ENCODE data around the gene MIAT. TPM values are rescaled to one million over a fixed set of nuclear protein-coding genes. Genes with fewer than 3 reads are reported as not detected.

The MIAT gene
- total and polyA plus RNA-seq, 2 of the 13 experiments (the other 11 are each of a cell fraction or from before 2014, with no cell fraction given) = 0.04 TPM; not detected in 1

DNA sequence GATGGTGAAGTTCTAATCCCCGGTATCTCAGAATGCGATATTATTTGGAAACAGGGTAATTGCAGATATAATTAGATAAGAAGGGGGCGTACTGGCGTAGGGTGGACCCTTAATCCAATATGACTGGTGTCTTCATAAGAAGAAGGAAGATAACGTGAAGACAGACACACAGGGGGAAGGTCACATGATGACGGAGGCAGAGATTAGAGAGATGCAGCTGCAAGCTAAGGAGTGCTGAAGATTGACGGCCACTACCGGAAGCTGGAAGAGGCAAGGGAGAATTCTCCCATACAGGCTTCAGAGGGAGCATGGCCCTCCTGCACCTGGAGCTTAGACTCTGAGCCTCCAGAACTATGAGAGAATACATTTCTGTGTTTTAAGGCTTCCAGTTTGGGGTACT lies 54.8 kb downstream of the MIAT start:
- POLR2A ChIA-PET = no interaction called here
- Histone ChIP-seq H3K4me2 (ENCODE audit: low read depth, low read length) (no peak overlapping the region), H3K9ac (ENCODE audit: insufficient read depth, low read depth, low read length) (no peak overlapping the region), H3K27ac (ENCODE audit: extremely low read length, insufficient read depth, low read length) (no peak overlapping the region), H3K4me3 (replicated peaks in 1 of 3; ENCODE audit: insufficient read depth in 1 of 3, low read depth in 2 of 3, low read length in 3 of 3) (no peak overlapping the region), H4K20me1 (ENCODE audit: insufficient read depth, low read length) (no peaks in the 10 kb centered on the region), H3K79me2 (ENCODE audit: insufficient read depth, low read length) (no peaks in the 10 kb centered on the region), H3K9me3 (ENCODE audit: low read length) (0 out of 2 replicates have a peak, but pooled peaks cover 2% of the 10 kb centered on the region), H3K4me1 (ENCODE audit: insufficient read depth, low read length) (peaks cover 10% of the 10 kb centered on the region; the same call in 1 of the 2 replicates), H2AFZ (ENCODE audit: low read length) (no peak overlapping the region), H3K36me3 (replicated peaks in 1 of 2; ENCODE audit: control insufficient read depth in 1 of 2, insufficient read depth in 2 of 2, low read length in 2 of 2) (no peaks in the 10 kb centered on the region), H3K27me3 (ENCODE audit: control insufficient read depth in 1 of 2, insufficient read depth in 2 of 2, low read length in 2 of 2) (no peaks in the 10 kb centered on the region)
- BruUV-seq (replicated peaks) = no TSS peak
- in situ Hi-C loops (cut with HindIII; ENCODE audit: extremely low pct_ligation_motif_present, low pct_unique_long_range_greater_than_20kb) (no loop called here), intact Hi-C loops (cut with micrococcal nuclease; ENCODE audit: unreplicated experiment) (no loop called here)
- WGBS (ENCODE audit: low lambda C conversion rate) = 75% methylated on average over 8 of the region's 8 CpGs
- CTCF ChIA-PET (ENCODE audit: low intra/inter-chr PET ratio, low total read pairs) = no interaction called here
- no peak for ATAC-seq
- TF ChIP-seq ZNF737 (CRISPR knock-in tag; IDR thresholded peaks at IDR 0.05; ENCODE audit: borderline replicate concordance) (no peak), ZEB1 (IDR thresholded peaks at IDR 0.05; ENCODE audit: insufficient replicate concordance, low read depth) (no peak), ZNF160 (CRISPR knock-in tag; IDR thresholded peaks at IDR 0.05) (no peak), MBNL3 (CRISPR knock-in tag; conservative IDR thresholded peaks at IDR 0.05) (no peak), ZNF660 (CRISPR knock-in tag; IDR thresholded peaks at IDR 0.05; ENCODE audit: borderline replicate concordance, low read depth) (no peak), KAT8 (CRISPR knock-in tag; IDR thresholded peaks at IDR 0.05) (no peak), NFATC3 (CRISPR knock-in tag; IDR thresholded peaks at IDR 0.05) (no peak), ZNF260 (CRISPR knock-in tag; IDR thresholded peaks at IDR 0.05; ENCODE audit: borderline replicate concordance, low read depth) (no peak), TEAD3 (CRISPR knock-in tag; optimal IDR thresholded peaks at IDR 0.05; ENCODE audit: borderline replicate concordance) (no peak), NCOA2 (CRISPR knock-in tag; IDR thresholded peaks at IDR 0.05) (no peak), SMYD3 (CRISPR knock-in tag; IDR thresholded peaks at IDR 0.05) (no peak), SAFB2 (CRISPR knock-in tag; IDR thresholded peaks at IDR 0.05; ENCODE audit: borderline replicate concordance, low read depth) (no peak), HIVEP1 (CRISPR knock-in tag; IDR thresholded peaks at IDR 0.05) (no peak)
- TF ChIP-seq, protein P1, sequence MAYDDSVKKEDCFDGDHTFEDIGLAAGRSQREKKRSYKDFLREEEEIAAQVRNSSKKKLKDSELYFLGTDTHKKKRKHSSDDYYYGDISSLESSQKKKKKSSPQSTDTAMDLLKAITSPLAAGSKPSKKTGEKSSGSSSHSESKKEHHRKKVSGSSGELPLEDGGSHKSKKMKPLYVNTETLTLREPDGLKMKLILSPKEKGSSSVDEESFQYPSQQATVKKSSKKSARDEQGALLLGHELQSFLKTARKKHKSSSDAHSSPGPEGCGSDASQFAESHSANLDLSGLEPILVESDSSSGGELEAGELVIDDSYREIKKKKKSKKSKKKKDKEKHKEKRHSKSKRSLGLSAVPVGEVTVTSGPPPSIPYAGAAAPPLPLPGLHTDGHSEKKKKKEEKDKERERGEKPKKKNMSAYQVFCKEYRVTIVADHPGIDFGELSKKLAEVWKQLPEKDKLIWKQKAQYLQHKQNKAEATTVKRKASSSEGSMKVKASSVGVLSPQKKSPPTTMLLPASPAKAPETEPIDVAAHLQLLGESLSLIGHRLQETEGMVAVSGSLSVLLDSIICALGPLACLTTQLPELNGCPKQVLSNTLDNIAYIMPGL (CRISPR knock-in tag; IDR thresholded peaks at IDR 0.05; ENCODE audit: borderline replicate concordance in 1 of 2, low read depth in 1 of 2) = no peak
- TF ChIP-seq, protein P2, sequence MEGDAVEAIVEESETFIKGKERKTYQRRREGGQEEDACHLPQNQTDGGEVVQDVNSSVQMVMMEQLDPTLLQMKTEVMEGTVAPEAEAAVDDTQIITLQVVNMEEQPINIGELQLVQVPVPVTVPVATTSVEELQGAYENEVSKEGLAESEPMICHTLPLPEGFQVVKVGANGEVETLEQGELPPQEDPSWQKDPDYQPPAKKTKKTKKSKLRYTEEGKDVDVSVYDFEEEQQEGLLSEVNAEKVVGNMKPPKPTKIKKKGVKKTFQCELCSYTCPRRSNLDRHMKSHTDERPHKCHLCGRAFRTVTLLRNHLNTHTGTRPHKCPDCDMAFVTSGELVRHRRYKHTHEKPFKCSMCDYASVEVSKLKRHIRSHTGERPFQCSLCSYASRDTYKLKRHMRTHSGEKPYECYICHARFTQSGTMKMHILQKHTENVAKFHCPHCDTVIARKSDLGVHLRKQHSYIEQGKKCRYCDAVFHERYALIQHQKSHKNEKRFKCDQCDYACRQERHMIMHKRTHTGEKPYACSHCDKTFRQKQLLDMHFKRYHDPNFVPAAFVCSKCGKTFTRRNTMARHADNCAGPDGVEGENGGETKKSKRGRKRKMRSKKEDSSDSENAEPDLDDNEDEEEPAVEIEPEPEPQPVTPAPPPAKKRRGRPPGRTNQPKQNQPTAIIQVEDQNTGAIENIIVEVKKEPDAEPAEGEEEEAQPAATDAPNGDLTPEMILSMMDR (CRISPR knock-in tag; IDR thresholded peaks at IDR 0.05) = no peak
- TF ChIP-seq, protein P3, sequence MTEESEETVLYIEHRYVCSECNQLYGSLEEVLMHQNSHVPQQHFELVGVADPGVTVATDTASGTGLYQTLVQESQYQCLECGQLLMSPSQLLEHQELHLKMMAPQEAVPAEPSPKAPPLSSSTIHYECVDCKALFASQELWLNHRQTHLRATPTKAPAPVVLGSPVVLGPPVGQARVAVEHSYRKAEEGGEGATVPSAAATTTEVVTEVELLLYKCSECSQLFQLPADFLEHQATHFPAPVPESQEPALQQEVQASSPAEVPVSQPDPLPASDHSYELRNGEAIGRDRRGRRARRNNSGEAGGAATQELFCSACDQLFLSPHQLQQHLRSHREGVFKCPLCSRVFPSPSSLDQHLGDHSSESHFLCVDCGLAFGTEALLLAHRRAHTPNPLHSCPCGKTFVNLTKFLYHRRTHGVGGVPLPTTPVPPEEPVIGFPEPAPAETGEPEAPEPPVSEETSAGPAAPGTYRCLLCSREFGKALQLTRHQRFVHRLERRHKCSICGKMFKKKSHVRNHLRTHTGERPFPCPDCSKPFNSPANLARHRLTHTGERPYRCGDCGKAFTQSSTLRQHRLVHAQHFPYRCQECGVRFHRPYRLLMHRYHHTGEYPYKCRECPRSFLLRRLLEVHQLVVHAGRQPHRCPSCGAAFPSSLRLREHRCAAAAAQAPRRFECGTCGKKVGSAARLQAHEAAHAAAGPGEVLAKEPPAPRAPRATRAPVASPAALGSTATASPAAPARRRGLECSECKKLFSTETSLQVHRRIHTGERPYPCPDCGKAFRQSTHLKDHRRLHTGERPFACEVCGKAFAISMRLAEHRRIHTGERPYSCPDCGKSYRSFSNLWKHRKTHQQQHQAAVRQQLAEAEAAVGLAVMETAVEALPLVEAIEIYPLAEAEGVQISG (CRISPR knock-in tag; IDR thresholded peaks at IDR 0.05) = no peak
- TF ChIP-seq, protein P4, sequence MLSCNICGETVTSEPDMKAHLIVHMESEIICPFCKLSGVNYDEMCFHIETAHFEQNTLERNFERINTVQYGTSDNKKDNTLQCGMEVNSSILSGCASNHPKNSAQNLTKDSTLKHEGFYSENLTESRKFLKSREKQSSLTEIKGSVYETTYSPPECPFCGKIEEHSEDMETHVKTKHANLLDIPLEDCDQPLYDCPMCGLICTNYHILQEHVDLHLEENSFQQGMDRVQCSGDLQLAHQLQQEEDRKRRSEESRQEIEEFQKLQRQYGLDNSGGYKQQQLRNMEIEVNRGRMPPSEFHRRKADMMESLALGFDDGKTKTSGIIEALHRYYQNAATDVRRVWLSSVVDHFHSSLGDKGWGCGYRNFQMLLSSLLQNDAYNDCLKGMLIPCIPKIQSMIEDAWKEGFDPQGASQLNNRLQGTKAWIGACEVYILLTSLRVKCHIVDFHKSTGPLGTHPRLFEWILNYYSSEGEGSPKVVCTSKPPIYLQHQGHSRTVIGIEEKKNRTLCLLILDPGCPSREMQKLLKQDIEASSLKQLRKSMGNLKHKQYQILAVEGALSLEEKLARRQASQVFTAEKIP (CRISPR knock-in tag; IDR thresholded peaks at IDR 0.05; ENCODE audit: borderline replicate concordance) = no peak
- FAIRE-seq = no peak
- no peak for DNase-seq (ENCODE audit: low spot score)
